ENCODE measurements around the gene MRPL39.

Gene MRPL39

DNA sequence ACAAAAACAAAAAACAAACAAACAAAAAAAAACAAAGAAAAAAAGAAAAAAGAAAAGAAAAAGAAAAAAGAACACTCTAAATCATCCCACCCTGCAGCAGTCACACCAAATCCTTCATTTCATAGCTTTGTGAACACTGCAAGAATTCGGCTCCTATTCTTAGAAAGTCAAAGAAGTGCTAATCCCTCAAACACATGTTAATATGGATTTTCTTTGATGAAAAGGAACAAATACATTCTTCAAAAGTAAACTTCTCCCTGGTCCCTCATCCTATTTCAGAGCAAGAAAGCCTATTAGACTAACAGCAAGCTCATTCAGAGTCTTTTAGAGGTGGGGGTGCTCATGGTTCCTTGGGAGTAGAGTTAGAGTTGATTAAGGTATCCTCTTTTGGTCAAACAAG lies 7.2 kb upstream of the MRPL39 start:
- no peak for DNase-seq (ENCODE audit: low read depth in 2 of 2)

DNA sequence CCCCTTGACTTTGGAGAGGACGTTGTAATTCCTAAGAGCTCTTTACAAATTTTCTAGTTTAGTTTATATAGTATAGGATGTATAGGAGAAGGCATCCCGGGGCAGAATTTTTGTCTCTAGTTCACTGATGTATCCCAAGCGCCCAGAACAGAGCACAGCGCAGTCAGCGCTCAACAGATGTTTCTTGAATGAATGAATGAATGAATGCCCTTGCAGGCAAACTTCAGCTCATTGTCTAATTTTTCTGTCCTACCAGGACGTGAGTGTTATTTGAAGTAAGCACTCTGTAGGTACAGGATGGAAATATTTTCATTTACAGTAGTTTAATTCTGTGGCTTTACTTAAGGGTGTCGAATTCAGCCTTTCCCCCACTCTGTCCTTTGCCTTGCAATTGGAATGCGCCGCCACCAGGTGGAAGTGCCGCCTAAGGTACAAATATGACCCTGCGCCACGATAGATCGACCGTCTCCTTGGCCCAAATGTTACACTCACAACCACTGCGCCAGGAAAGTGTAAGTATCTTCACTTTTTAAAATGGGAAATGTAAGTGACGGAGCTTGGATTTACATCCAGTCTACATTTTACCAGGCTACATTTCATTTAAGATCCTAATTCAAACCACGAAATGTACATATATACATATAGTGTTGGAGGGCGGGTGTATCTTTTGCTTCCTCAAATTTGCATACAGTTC lies 910 bp upstream of the MRPL39 start:
- DNase-seq (ENCODE audit: low read depth in 2 of 2) = peak; percentile 58 to 67

DNA sequence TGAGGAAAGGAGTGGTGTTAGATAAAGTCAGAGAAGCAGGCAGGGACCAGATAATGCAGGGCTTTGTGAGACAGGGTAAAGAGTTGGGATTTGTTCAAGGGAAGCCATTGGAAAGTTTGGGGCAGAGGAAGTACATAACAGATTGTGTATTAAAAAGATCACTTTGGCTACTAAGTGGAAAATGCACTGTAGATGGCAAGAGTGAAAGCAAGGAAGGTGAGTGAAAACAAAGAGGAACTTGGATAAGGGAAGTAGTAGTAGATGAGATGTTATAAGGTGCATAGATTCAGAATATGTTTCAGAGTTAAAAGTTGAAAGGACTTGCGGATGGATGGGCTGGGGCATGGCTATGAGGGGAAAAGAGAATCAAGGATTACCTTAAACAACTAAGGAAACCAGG lies 17.4 kb downstream of the MRPL39 start:
- no peak for DNase-seq (ENCODE audit: low read depth in 2 of 2)

DNA sequence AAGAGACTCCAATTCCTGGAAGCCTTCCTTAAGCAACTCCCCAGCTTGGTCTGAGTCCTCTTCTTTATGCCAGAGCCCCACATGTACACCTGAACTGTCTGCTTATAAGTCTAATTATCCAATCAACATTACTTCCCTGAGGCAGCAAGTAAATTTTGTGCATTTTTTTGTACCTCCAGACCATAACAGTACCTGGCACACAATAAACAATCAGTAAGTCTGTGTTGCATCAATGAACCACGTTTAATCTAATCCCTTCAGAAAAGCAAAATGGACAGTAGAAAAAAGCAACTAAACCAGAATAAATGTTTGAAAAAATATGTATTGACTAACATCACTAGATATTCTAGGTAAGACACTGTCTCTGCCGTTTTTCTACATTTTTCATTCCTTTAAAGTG lies 20.5 kb downstream of the MRPL39 start:
- DNase-seq (ENCODE audit: low read depth in 2 of 2) = no peak

DNA sequence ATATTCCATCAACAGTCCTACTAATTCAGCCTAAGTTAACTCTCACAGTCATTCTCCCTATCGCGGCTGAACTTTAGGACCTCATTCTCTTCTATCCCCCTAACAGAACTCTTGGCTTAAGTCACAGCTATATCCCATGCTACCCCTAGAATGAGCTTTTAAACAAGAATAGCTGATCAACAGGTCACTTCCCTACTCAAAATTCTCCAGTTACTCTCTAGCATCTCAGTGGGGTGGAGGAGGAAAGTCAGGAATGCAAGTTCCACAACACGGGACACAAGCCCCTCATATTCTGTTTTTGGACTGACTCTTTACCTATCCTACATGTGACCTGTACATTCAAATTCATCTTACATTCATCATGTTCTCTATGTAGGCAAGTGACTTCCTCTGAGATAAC lies 21.0 kb downstream of the MRPL39 start:
- DNase-seq (ENCODE audit: low read depth in 2 of 2) = no peak

DNA sequence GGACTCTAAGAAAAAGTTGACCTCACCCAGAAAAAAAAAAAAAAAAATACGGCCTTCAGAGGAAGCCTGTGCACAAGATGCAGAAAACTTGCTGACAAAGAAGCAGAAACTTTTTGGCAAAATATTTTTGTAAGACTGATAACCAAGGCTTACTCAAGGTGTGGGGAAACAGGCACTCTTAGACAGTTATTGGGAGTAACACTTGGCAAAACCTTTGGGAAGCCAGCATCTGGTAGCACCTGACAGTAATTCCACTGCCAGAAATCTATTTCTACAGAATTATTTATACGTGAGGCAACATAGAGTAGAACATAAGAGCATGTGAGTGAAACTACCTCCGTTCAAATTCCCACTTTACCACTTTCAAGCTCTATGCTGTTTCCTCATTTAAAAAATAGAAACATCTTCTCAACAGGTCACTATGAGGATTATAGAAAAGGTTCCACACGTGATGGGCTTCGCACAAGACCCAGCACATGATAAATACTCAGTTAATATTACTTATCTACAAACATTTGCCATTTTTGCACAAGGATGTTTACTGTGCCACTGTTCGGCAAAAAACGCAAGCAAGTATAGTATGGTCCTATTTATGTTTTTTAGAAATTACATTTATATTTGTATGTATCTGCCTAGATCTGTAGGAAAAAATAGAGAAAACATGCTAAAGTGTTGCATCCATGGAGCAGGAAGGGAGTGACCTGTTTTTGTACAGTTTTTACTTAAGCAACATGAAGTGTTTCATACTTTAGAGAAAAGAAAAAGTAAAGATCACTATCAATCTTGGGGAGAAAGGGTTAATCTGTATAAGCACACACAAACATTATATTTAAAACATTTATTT lies 22.2 kb downstream of the MRPL39 start:
- DNase-seq (ENCODE audit: low read depth in 2 of 2) = no peak

DNA sequence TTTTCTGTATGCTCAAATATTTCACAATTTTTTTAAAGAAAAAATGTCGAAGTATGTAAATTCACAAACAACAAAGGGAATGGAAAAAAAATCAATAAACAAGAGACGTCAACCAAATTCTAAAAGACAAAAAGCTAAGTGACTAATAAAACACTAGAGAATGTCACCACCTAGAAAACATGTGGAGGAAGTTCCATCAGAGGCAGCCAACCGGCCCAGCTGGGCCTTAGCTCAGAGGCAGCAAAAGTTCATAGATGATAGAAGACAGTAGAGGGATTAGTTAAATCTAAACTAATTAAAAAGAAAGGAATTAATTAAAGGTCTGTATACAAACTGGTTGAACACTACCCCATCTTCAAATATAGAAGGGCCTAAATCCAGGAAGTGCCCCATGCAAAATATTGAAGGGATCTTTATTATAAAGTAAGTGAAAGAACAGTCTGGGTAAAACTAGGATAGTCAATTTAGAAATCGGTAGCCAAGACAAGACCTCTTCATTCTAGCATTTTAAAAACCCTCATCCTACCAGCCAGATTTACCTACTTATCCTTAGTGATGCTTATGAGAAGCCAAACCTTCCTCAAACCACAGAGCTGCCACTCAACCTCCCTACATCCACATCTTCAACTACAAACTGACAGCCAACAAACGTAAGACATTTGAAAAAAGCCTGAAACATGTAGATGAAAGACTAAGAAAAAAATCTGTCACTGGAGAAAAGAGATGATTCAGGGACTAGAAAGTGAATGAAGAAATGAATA lies 23.7 kb downstream of the MRPL39 start:
- DNase-seq (ENCODE audit: low read depth in 2 of 2) = no peak

DNA sequence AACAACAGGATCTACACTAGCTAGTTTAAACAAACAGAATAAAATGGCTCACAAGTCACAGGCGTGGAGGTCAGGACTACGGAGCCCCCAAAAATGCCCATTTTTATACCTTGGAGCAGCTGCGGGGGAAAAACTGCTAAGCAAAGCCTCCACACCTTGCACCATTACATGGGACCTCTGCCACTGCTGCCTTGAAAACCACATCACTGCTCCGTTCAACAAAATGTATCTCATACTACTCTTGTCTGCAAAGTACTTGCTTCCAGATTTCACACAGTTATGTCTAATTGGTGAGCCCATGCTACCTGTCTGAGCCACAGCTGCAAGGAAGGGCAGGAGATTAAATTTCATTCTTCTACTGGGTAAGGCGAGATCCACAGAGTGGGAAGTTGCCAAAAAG lies 24.4 kb downstream of the MRPL39 start:
- no peak for DNase-seq (ENCODE audit: low read depth in 2 of 2)

DNA sequence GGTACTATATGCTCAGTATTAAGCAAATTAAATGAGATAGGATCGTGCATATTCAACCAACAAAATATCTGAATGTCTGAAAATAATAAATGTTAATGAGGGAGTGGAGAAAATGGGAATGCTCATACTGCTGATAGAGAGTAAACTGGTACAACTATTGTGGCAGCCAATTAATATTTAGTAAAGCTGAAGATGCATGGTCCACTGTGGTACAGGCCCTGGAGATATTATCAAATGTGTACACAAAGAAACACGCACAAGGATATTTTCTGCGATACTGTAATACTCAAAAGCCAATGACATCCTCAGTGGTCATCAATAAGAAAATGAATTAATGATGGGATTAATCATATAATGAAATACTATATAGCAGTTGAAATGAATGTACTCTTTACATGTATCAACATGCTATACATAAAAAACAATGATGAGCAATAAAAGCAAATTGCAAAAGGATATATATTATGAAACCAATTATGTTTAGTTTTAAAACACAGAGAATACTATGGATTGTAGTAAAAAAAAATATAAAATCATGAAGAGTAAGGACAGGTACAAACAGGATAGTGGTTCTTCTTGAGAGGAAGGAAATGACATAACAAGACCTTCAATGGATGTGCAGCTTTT lies 25.0 kb downstream of the MRPL39 start:
- no peak for DNase-seq (ENCODE audit: low read depth in 2 of 2)

DNA sequence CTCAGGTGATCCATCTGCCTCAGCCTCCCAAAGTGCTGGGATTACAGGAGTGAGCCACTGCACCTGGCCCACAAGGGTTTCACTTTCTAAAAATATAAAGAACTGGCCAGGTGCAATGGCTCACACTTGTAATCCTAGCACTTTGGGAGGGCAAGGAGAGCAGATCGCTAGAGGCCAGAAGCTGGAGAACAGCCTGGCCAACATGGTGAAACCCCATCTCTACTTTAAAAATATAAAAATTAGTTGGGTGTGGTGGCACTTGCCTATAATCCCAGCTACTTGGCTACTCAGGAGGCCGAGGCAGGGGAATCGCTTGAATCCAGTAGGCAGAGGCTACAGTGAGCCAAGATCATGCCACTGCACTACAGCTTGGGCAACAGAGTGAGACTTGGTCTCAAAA lies 25.7 kb downstream of the MRPL39 start:
- DNase-seq (ENCODE audit: low read depth in 2 of 2) = no peak

DNA sequence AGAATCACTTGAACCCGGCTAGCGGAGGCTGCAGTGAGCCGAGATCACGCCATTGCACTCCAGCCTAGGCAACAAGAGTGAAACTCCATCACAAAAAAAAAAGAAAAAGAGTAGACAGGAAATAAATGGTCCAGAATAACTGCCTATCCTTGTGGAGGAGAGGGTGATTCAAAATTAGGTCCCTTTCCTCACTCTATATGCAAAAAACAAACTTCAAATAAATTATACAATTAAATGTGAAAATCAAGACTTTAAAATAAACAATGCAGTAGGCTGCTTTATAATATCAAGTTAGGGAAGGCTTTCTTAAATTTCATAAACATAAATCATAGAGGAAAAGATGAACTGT lies 26.4 kb downstream of the MRPL39 start:
- DNase-seq (ENCODE audit: low read depth in 2 of 2) = no peak

DNA sequence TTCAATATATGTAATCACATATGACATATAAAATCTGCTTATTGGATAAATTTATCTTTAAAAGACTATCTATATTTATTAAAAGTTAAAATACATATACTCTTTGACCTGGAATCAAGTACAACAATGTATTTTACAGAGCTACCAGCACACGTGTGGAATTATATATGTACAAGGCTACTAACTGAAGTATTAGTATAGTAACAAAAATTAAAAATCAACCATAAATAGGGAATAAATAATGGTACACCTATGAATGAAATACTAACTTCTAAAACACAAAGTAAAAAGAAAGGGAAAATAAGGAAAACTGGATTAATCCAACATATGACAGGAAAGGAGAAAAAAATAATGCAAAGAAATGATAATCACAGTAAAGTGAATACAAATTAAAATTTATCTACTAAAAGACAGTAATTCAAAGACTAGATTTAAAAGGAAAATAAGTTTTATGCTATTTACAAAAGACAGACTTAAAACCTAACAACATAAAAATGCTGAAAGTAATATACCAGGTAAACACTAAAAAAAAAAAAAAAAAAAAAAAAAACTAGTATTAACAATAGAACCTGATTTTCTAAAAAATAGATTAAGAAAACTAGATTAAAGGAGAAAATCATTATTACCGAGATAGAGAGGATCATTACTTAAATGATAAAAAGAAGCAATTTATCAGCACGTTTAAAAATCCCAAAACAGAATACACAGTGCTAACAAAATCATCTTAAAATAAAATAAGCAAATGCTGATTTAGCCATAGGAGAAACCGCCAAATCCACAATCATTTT lies 27.9 kb downstream of the MRPL39 start:
- DNase-seq (ENCODE audit: low read depth in 2 of 2) = no peak

DNA sequence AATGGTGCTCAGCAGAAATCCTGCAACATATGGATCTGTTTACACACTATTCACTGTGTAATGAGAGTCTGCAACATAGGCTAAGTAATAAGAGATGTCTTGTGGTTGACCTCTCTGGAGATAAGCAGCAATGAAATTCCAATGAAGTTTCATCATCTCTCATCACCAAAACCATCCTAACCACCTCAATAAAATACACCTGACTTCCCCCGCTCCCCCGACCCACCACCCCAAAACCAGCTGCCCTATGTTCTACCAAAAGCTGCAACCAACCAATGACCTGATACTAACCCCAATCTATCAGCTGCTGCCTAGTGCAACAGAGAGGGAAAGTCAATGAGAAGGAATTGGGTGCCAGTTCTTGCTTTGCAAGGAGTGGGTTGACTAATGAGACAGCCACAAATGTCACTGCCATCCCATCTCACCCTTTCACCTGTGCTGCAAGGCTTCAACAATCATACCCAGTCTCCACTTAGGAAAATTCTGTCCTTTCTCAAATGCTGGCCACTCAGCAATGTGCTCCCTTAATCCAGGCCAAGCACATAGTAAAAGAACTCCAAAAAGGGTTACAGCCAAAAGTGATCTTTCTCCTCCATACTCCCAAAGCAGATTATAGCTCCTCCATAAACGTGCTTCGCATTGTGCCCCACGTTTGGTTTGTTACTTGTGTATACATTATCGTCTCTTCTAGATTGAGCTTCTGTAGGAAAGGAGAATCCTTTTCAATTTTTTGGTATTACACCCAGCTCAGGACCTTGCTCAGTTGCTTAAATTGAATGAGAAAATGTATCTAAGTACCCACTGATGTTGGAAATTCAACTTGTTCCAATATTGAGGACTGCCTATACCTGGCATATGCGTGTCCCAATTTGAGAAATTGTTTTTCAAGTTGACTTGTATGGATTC lies 29.0 kb downstream of the MRPL39 start:
- no peak for DNase-seq (ENCODE audit: low read depth in 2 of 2)

DNA sequence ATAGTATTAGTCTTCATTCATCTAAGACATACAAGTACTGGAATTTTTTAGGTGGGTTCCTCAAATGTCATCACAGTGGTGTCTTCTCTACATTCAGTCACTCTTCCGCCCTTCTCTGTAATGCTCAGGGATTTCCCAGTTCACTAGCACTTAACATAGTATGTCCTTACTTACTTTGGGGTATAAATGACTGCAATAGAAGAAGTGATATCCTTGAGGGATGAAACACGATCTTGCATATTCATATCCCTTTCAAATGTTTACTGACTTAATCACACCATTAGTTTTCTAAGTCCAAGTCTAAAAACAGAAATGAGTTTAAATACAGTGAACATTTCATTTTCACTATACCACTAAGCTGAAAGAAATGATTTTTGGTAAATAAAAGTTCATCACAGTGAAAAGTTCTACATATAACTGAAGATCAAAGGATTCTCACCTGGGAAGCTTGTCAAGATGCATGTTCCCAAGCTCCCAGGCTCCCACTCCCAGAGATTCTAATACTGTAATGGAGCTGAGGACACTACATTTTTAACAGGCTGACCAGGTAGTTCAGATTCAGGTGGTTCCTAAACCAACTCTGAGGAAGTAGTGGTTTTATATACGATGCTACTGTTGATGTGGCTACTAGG lies 29.7 kb downstream of the MRPL39 start:
- DNase-seq (ENCODE audit: low read depth in 2 of 2) = no peak

DNA sequence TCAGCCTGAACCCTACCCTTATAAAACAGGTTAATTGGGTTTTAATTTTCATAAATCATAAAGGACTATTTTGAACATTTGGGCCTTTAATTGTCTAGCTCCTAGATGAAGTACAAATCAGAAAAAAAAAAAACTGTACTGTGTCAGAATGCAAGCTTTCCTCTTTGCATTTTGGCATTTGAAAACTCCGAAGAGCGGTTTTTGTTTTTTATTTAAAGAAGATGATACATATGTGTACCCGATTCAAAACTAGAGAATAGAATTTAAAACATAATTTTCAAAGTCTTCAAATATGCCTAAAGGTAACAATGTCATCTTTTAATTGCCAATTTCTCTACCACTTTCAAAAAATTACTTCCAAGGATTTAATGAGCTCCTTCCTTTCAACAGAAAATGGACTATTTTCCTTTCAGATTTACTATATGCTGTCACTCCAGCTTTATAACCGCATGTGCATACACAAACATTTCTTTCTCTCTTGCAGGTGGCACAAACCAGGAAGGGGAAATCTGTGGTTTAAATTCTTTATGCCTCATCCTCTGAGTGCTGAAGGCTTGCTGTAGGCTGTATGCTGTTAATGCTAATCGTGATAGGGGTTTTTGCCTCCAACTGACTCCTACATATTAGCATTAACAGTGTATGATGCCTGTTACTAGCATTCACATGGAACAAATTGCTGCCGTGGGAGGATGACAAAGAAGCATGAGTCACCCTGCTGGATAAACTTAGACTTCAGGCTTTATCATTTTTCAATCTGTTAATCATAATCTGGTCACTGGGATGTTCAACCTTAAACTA lies 33.7 kb downstream of the MRPL39 start:
- DNase-seq (ENCODE audit: low read depth in 2 of 2) = peak; percentile 53 to 84

DNA sequence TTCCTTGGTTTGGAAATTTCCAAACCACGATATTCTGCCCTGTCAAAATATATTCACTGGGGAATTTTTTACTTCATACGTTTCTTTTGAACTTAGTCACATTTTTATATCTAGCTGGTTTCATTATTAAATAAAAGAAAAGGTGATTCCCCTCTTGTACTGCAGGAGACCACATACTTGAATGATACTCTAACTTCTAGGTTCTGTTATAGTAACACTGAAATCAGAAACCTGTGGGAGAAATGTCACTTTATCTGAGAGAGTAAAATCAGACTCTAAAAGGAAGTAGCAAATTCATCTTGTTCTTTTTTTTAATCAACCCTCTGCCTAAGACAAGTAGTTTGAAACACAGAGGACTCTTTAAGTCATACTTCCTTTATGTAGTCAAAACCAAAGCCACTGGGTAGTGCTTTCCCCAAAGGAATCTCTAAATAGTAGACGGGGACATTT lies 34.4 kb downstream of the MRPL39 start:
- no peak for DNase-seq (ENCODE audit: low read depth in 2 of 2)

DNA sequence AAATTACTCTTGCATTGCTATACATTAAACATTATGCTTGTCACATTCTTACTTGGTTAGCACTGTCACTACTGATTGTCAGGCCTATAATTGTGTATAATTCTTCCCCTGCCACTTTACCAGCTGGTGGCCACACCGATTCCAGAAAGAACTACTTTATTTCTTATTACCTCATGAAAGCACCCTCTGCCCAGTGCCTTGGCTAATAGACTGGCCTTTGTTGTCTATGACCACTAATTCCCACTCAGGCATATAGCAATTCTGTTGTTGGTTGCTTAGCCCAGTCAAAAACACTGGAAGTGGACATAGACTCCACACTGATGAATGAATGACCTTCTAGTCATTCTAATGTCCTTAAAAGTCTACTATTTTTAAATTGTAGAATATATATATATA lies 35.6 kb downstream of the MRPL39 start:
- DNase-seq (ENCODE audit: low read depth in 2 of 2) = no peak

DNA sequence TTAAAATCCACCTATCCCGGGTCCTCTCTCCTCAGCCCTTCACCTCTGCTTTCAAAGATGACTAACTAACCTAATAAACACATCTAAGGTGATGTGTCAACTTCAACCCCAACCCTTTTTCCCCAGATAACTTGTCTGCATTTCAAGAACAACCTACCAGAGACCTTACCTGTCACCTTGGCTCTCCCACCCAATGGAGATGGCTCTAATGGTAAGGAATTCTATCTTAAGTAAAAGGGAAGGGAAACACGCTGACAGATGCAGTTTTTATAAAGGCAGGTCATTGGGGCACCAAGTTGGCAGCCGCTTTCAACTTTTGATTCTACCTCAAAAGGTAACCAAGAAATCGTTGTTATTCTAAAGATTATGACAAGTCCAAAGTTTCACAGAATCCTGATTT lies 37.6 kb downstream of the MRPL39 start:
- DNase-seq (ENCODE audit: low read depth in 2 of 2) = no peak

DNA sequence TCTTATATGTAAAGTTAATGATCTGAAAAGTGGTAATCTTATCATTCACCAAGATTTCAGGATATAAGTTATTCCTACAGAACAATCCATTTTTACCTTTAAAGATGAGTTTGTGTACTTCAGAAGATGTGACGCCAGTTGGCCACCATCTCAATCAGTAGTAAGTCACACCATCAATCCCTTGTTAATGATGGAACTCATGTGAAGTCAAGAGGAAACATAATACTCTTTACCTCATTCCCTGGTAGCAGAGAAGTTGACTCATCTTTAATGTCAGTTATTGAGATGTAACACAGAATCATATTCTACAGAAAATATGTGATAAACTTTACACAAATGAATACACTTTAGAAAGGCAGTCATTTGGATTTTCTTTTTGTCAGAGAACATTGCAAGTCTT lies 38.2 kb downstream of the MRPL39 start:
- DNase-seq (ENCODE audit: low read depth in 2 of 2) = no peak
